ENCODE results near the gene HNRNPR. TPM values are rescaled to one million over a fixed set of nuclear protein-coding genes. Genes with fewer than 3 reads are reported as not detected.

HNRNPR gene
- total RNA-seq, 1 experiment from 2014 or later: 300 TPM

GRCh38 chr1:23362218-23362713 lies 18.2 kb upstream of the HNRNPR start:
- Histone ChIP-seq H3K9me3 (ENCODE audit: low read depth, low read length, poor library complexity, severe bottlenecking) (peaks cover 62% of the 10 kb centered on the region), H3K4me1 (ENCODE audit: insufficient read depth, low read length, poor library complexity, severe bottlenecking) (no peaks in the 10 kb centered on the region), H3K4me3 (ENCODE audit: low read depth, low read length, poor library complexity, severe bottlenecking) (no peak overlapping the region), H3K27ac (ENCODE audit: low read depth, low read length, poor library complexity, severe bottlenecking) (no peak overlapping the region), H3K27me3 (replicated peaks; ENCODE audit: insufficient read depth, low read depth, low read length, poor library complexity) (no peaks in the 10 kb centered on the region), H3K36me3 (ENCODE audit: insufficient read depth, low read length, poor library complexity, severe bottlenecking) (peaks cover 72% of the 10 kb centered on the region)
- no TSS peak for BruUV-seq (replicated peaks)
- DNase-seq (ENCODE audit: low spot score): no peak
- intact Hi-C loops (cut with micrococcal nuclease; ENCODE audit: unreplicated experiment): no loop called here
- POLR2A ChIA-PET (ENCODE audit: low non-redundant PET): no interaction called here
- TF ChIP-seq CTCF (conservative IDR thresholded peaks at IDR 0.05; ENCODE audit: low read depth, low read length): no peak
- TF ChIP-seq EZH2 (IDR thresholded peaks at IDR 0.05; ENCODE audit: borderline replicate concordance, low read depth, low read length, poor library complexity, severe bottlenecking): no peak
- CTCF ChIA-PET: no interaction called here

GRCh38 chr1:23358310-23358875 lies 14.3 kb upstream of the HNRNPR start:
- intact Hi-C loops (cut with micrococcal nuclease; ENCODE audit: unreplicated experiment): no loop called here
- ChIA-PET CTCF (no interaction called here), POLR2A (ENCODE audit: low non-redundant PET) (no interaction called here)

GRCh38 chr1:23357138-23357908 lies 13.2 kb upstream of the HNRNPR start:
- no peak for DNase-seq (ENCODE audit: low spot score)

More at GRCh38 chr1:23358310-23358875, 14.3 kb upstream of the HNRNPR start:
- no peak for DNase-seq (ENCODE audit: low spot score)
- Histone ChIP-seq H3K4me1 (ENCODE audit: insufficient read depth, low read length, poor library complexity, severe bottlenecking) (no peaks in the 10 kb centered on the region), H3K27ac (ENCODE audit: low read depth, low read length, poor library complexity, severe bottlenecking) (no peak overlapping the region), H3K9me3 (ENCODE audit: low read depth, low read length, poor library complexity, severe bottlenecking) (peaks cover 44% of the 10 kb centered on the region), H3K36me3 (ENCODE audit: insufficient read depth, low read length, poor library complexity, severe bottlenecking) (peaks cover 37% of the 10 kb centered on the region), H3K4me3 (ENCODE audit: low read depth, low read length, poor library complexity, severe bottlenecking) (no peak overlapping the region), H3K27me3 (replicated peaks; ENCODE audit: insufficient read depth, low read depth, low read length, poor library complexity) (no peaks in the 10 kb centered on the region)
- TF ChIP-seq EZH2 (IDR thresholded peaks at IDR 0.05; ENCODE audit: borderline replicate concordance, low read depth, low read length, poor library complexity, severe bottlenecking) (no peak), CTCF (conservative IDR thresholded peaks at IDR 0.05; ENCODE audit: low read depth, low read length) (no peak)
- BruUV-seq (replicated peaks): no TSS peak

More at GRCh38 chr1:23357138-23357908, 13.2 kb upstream of the HNRNPR start:
- Histone ChIP-seq H3K4me3 (ENCODE audit: low read depth, low read length, poor library complexity, severe bottlenecking) (no peak overlapping the region), H3K27me3 (replicated peaks; ENCODE audit: insufficient read depth, low read depth, low read length, poor library complexity) (no peaks in the 10 kb centered on the region), H3K27ac (ENCODE audit: low read depth, low read length, poor library complexity, severe bottlenecking) (no peak overlapping the region), H3K9me3 (ENCODE audit: low read depth, low read length, poor library complexity, severe bottlenecking) (peaks cover 33% of the 10 kb centered on the region), H3K36me3 (ENCODE audit: insufficient read depth, low read length, poor library complexity, severe bottlenecking) (peaks cover 28% of the 10 kb centered on the region), H3K4me1 (ENCODE audit: insufficient read depth, low read length, poor library complexity, severe bottlenecking) (no peaks in the 10 kb centered on the region)
- BruUV-seq (replicated peaks): no TSS peak
- ChIA-PET POLR2A (ENCODE audit: low non-redundant PET) (interaction anchor here (0.8 kb wide), 1 partner anchor 13 kb away, joined by 5 read pairs; the partner anchor contains the start of gene HNRNPR), CTCF (no interaction called here)
- intact Hi-C loops (cut with micrococcal nuclease; ENCODE audit: unreplicated experiment): no loop called here
- TF ChIP-seq EZH2 (IDR thresholded peaks at IDR 0.05; ENCODE audit: borderline replicate concordance, low read depth, low read length, poor library complexity, severe bottlenecking) (no peak), CTCF (conservative IDR thresholded peaks at IDR 0.05; ENCODE audit: low read depth, low read length) (no peak)
